ENCODE data around the gene TMEM50B.

Gene TMEM50B

GRCh38 chr21:33458861-33459260 is 20.9 kb downstream of the TMEM50B start:
- TF ChIP-seq EZH2 (IDR thresholded peaks at IDR 0.05; ENCODE audit: borderline replicate concordance, low read depth, low read length, severe bottlenecking) = no peak
- TF ChIP-seq CTCF (IDR thresholded peaks at IDR 0.05; ENCODE audit: borderline replicate concordance, extremely low read depth, low read length, poor library complexity, severe bottlenecking) = no peak
- no peak overlapping the region for H3K4me2 ChIP-seq (ENCODE audit: insufficient read depth, low read length)
- no peaks in the 10 kb centered on the region; the same call in 1 of the 2 replicates for H3K36me3 ChIP-seq (ENCODE audit: insufficient read depth, low read length)
- no peak overlapping the region for H2AFZ ChIP-seq (ENCODE audit: low read depth, low read length)
- no peak for DNase-seq
- H3K9ac ChIP-seq (ENCODE audit: low read depth, low read length) = no peak overlapping the region
- no peaks in the 10 kb centered on the region for H3K79me2 ChIP-seq (ENCODE audit: insufficient read depth, low read length)
- H3K27ac ChIP-seq (ENCODE audit: low read length) = no peak overlapping the region
- ATAC-seq (ENCODE audit: insufficient read depth, low read depth) = no peak
- no peak overlapping the region for H3K4me3 ChIP-seq (ENCODE audit: low read depth in 1 of 2, low read length in 2 of 2)
- no peaks in the 10 kb centered on the region for H3K4me1 ChIP-seq (ENCODE audit: insufficient read depth, low read length)
- H3K27me3 ChIP-seq (ENCODE audit: insufficient read depth, low read length, poor library complexity) = no peaks in the 10 kb centered on the region
- H3K9me3 ChIP-seq (ENCODE audit: insufficient read depth, low read length, severe bottlenecking) = no peaks in the 10 kb centered on the region
- no peaks in the 10 kb centered on the region for H4K20me1 ChIP-seq (ENCODE audit: insufficient read depth, low read length)

GRCh38 chr21:33455686-33456446 is 23.9 kb downstream of the TMEM50B start:
- Histone ChIP-seq H3K9ac (ENCODE audit: low read depth, low read length) (no peak overlapping the region), H3K27ac (ENCODE audit: low read length) (no peak overlapping the region), H3K36me3 (ENCODE audit: insufficient read depth, low read length) (no peaks in the 10 kb centered on the region; the same call in 1 of the 2 replicates), H3K27me3 (ENCODE audit: insufficient read depth, low read length, poor library complexity) (no peaks in the 10 kb centered on the region), H3K4me3 (ENCODE audit: low read depth in 1 of 2, low read length in 2 of 2) (no peak overlapping the region), H3K4me1 (ENCODE audit: insufficient read depth, low read length) (no peaks in the 10 kb centered on the region), H3K79me2 (ENCODE audit: insufficient read depth, low read length) (no peaks in the 10 kb centered on the region), H2AFZ (ENCODE audit: low read depth, low read length) (no peak overlapping the region), H3K4me2 (ENCODE audit: insufficient read depth, low read length) (no peak overlapping the region), H3K9me3 (ENCODE audit: insufficient read depth, low read length, severe bottlenecking) (no peaks in the 10 kb centered on the region), H4K20me1 (ENCODE audit: insufficient read depth, low read length) (no peaks in the 10 kb centered on the region)
- TF ChIP-seq CTCF (IDR thresholded peaks at IDR 0.05; ENCODE audit: borderline replicate concordance, extremely low read depth, low read length, poor library complexity, severe bottlenecking) (no peak), EZH2 (IDR thresholded peaks at IDR 0.05; ENCODE audit: borderline replicate concordance, low read depth, low read length, severe bottlenecking) (no peak)
- no peak for ATAC-seq (ENCODE audit: insufficient read depth, low read depth)
- DNase-seq = no peak

GRCh38 chr21:33452362-33452761 is 27.4 kb downstream of the TMEM50B start:
- no peaks in the 10 kb centered on the region; the same call in 1 of the 2 replicates for H3K36me3 ChIP-seq (ENCODE audit: insufficient read depth, low read length)

More at GRCh38 chr21:33452362-33452761, 27.4 kb downstream of the TMEM50B start:
- Histone ChIP-seq H3K9me3 (ENCODE audit: insufficient read depth, low read length, severe bottlenecking) (no peaks in the 10 kb centered on the region), H3K9ac (ENCODE audit: low read depth, low read length) (no peak overlapping the region), H3K27ac (ENCODE audit: low read length) (no peak overlapping the region), H2AFZ (ENCODE audit: low read depth, low read length) (no peak overlapping the region), H3K4me1 (ENCODE audit: insufficient read depth, low read length) (no peaks in the 10 kb centered on the region), H3K79me2 (ENCODE audit: insufficient read depth, low read length) (no peaks in the 10 kb centered on the region), H3K4me2 (ENCODE audit: insufficient read depth, low read length) (no peak overlapping the region), H4K20me1 (ENCODE audit: insufficient read depth, low read length) (no peaks in the 10 kb centered on the region), H3K27me3 (ENCODE audit: insufficient read depth, low read length, poor library complexity) (no peaks in the 10 kb centered on the region), H3K4me3 (ENCODE audit: low read depth in 1 of 2, low read length in 2 of 2) (no peak overlapping the region)
- no peak for ATAC-seq (ENCODE audit: insufficient read depth, low read depth)
- DNase-seq = no peak
- TF ChIP-seq CTCF (IDR thresholded peaks at IDR 0.05; ENCODE audit: borderline replicate concordance, extremely low read depth, low read length, poor library complexity, severe bottlenecking) (no peak), EZH2 (IDR thresholded peaks at IDR 0.05; ENCODE audit: borderline replicate concordance, low read depth, low read length, severe bottlenecking) (no peak)
